GM20000 (cell line): ENCODE measurements around the gene STK17A.

Experiments
- DNase-seq: peaks from one replicate; pipeline ENCODE4 v3.0.0; 2012; ENCODE audit warnings: low spot score
- TF ChIP-seq, protein P1 (sequence below): IDR thresholded peaks from 2 replicates; pipeline ENCODE4 v1.5.1; 2012; ENCODE audit warnings: mild to moderate bottlenecking, control low read depth; ENCODE audit errors: extremely low read depth, missing control alignments

STK17A gene

DNA sequence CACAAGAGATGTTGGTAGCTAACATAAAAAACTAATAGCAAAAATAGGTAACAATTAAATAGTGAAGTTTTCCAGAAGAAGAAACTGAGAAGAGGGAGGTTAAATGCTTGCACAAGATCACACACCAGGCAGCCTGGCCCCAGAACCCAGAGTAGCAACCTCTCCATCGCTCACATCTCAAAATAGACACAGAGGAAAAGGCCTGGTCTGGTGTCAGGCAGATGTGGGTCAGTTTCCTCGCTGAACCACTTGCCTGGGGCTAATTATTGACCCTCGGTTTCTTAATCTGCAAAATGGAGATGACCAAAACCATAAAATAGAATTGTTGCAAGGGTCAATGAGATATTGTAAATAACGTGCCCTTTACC, 44.5 kb upstream of the STK17A start:
- TF ChIP-seq, protein P1, sequence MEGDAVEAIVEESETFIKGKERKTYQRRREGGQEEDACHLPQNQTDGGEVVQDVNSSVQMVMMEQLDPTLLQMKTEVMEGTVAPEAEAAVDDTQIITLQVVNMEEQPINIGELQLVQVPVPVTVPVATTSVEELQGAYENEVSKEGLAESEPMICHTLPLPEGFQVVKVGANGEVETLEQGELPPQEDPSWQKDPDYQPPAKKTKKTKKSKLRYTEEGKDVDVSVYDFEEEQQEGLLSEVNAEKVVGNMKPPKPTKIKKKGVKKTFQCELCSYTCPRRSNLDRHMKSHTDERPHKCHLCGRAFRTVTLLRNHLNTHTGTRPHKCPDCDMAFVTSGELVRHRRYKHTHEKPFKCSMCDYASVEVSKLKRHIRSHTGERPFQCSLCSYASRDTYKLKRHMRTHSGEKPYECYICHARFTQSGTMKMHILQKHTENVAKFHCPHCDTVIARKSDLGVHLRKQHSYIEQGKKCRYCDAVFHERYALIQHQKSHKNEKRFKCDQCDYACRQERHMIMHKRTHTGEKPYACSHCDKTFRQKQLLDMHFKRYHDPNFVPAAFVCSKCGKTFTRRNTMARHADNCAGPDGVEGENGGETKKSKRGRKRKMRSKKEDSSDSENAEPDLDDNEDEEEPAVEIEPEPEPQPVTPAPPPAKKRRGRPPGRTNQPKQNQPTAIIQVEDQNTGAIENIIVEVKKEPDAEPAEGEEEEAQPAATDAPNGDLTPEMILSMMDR: no peak
- DNase-seq: no peak

DNA sequence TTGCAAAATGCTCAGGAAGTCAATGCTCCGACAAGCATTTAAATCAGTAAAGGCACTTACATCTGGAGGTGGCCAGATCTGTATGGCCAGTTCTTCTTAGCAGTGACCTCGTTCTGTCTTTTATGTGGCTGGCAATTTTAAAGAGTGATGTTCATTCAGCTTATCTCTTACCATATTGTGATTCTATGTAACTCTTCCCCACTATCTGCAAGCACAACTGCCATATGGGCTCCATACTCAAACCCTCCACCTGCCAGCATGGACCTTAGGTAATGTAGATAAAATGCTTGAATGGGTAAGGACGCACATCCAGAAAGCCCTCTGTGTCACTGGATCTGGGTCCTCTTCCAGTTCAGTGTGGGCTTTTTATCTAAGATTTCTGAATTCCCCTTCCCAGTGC, 42.4 kb upstream of the STK17A start:
- TF ChIP-seq, protein P1: no peak
- no peak for DNase-seq

DNA sequence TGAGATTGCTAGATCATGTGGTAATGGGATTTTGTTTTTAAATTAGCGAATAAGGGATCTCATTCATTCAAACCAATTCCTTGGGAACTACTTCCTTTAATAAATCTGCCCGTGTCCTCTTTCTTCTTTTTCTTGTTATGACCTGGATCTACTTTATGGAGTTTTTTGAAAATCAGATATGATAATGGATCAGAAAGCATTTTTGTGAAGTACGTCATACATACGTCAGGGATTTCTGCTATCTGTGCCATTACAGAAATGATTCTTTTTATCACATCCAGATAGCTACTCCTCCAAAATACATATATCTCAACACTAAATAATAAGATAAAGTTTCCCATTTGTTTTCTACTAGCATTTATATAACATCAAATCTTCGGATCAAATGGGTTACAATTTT, 40.2 kb upstream of the STK17A start:
- TF ChIP-seq, protein P1: no peak
- DNase-seq: no peak

DNA sequence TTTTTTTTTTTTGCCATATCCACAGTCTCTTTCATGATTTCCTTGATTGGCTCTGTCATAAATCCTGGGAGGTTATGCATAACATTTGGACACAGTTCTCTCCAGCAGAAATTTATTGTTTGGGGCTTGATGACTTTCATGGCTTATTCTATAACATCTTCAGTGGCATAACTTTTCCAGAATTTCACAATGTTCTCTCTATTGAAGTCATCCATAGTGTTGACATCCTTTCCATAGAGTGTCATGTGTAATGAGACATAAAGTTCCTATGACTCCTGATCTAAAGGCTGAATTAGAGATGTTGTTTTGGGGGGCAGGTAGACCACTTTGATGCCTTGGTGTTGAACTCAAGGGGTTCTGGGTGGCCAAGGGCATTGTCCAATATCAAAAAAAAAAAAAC, 36.7 kb upstream of the STK17A start:
- no peak for DNase-seq
- TF ChIP-seq, protein P1: no peak

DNA sequence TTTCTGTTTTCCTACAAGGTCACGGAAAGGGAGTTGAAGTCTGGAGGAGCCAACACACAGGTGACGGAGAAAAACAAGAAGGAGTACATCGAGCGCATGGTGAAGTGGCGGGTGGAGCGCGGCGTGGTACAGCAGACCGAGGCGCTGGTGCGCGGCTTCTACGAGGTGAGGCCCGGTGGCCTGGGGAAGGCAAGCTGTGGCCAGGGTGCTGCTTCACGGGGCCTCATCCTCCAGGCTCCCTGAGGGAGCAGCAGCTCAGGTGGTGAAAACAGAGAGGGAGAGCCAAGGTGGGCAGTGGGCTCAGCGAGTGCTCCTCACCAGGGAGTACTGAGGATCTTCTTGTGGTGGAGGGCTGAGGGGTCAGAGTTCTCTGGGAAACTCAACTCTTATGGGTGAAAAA, 32.5 kb upstream of the STK17A start:
- DNase-seq: no peak
- TF ChIP-seq, protein P1: no peak

DNA sequence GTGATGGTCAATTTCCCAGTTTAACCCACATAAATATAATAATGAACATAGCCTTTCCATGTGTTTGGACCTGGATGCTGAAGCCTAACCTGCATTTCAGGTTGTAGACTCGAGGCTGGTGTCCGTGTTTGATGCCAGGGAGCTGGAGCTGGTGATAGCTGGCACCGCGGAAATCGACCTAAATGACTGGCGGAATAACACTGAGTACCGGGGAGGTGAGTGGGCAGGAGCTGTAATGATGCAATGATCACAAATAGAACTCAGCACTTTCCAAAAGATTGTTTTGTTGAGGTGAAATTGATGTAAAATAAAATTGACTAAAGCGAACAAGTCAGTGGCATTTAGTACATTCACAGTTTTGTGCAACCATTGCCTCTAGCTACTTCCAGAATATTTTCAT, 30.8 kb upstream of the STK17A start:
- TF ChIP-seq, protein P1: no peak
- DNase-seq: no peak

DNA sequence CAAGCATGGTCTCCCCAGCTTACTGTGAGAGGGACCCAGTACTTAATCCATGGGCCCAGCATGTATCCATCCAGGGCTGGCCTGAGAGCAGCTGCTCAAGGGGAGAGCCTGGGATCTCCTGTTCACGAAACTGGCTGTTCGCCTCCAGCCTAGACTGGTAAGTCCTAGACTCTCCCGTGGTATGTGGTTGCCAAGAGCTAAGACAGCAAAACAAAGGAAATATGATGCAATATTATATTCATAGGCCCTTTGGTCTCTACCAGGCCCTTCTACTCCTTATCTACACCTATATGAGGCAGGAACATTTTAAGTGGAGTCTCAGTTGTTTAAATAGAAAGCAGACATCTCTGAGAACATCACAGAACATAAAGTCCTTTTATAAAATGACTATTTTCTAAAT, 28.9 kb upstream of the STK17A start:
- DNase-seq: no peak
- TF ChIP-seq, protein P1: no peak
